ENCODE results near the gene SPTBN1. TPM values are rescaled to one million over a fixed set of nuclear protein-coding genes. Genes with fewer than 3 reads are reported as not detected.
A peak's percentile ranks its signal among the peaks of the same experiment; 100 is the strongest.

Gene SPTBN1
- total and polyA plus RNA-seq, 2 of the 13 experiments (the other 11 are each of a cell fraction or from before 2014, with no cell fraction given): 123 to 299 TPM

- TF ChIP-seq ZNF609 (CRISPR knock-in tag; IDR thresholded peaks at IDR 0.05; ENCODE audit: borderline replicate concordance) (peak; percentile 88), CEBPG (CRISPR knock-in tag; IDR thresholded peaks at IDR 0.05) (peak; percentile 76), ZNF512 (CRISPR knock-in tag; IDR thresholded peaks at IDR 0.05) (no peak), CENPX (CRISPR knock-in tag; IDR thresholded peaks at IDR 0.05) (no peak), ARNTL (CRISPR knock-in tag; IDR thresholded peaks at IDR 0.05) (peak; percentile 48; the same call in 1 of the 2 replicates), ZNF776 (CRISPR knock-in tag; IDR thresholded peaks at IDR 0.05) (no peak), KIAA2018 (CRISPR knock-in tag; IDR thresholded peaks at IDR 0.05; ENCODE audit: borderline replicate concordance) (no peak), MBD4 (IDR thresholded peaks at IDR 0.05; ENCODE audit: borderline replicate concordance, low read length) (peak; percentile 93), TEAD3 (CRISPR knock-in tag; optimal IDR thresholded peaks at IDR 0.05; ENCODE audit: borderline replicate concordance) (peak; percentile 39), RARG (CRISPR knock-in tag; IDR thresholded peaks at IDR 0.05; ENCODE audit: low read depth) (no peak), ZBTB43 (CRISPR knock-in tag; conservative IDR thresholded peaks at IDR 0.05) (peak; percentile 99), KLF16 (CRISPR knock-in tag; IDR thresholded peaks at IDR 0.05) (peak in 1 of 2 experiments; percentile 49; a peak in 2 of 4 replicates), ZFP82 (CRISPR knock-in tag; IDR thresholded peaks at IDR 0.05; ENCODE audit: borderline replicate concordance) (no peak)
Measured at GRCh38 chr2:54572262-54572635, 116.1 kb downstream of the SPTBN1 start (continued).
